Measurements from ENCODE around the gene CCR8.

The CCR8 gene

DNA sequence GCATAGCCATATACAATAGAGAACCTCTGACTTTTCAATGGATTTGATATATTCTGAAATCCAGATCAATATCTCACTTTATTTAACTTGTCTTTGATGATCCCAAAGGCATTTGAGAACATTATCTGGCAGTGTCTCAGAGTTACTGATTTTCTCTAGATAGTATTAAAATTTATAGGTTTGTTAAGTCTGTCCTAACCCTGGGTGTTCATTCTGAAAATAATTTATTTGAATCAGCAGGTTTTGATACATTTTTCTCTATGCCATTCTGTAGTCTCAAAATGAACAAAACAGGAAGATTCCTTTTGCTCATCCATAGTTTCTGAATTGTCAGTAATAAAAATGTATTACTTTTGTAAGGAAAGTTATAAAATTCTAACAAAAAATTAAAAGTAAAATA, 14.3 kb downstream of the CCR8 start:
- DNase-seq = no peak
- Histone ChIP-seq H3K4me1 (no peaks in the 10 kb centered on the region), H3K9me3 (no peaks in the 10 kb centered on the region), H3K4me3 (no peak overlapping the region), H3K27ac (no peak overlapping the region), H3K27me3 (no peaks in the 10 kb centered on the region), H3K36me3 (no peaks in the 10 kb centered on the region)
- intact Hi-C loops (cut with DNase I; ENCODE audit: low total_unique reads) = no loop called here
- TF ChIP-seq, protein P1, sequence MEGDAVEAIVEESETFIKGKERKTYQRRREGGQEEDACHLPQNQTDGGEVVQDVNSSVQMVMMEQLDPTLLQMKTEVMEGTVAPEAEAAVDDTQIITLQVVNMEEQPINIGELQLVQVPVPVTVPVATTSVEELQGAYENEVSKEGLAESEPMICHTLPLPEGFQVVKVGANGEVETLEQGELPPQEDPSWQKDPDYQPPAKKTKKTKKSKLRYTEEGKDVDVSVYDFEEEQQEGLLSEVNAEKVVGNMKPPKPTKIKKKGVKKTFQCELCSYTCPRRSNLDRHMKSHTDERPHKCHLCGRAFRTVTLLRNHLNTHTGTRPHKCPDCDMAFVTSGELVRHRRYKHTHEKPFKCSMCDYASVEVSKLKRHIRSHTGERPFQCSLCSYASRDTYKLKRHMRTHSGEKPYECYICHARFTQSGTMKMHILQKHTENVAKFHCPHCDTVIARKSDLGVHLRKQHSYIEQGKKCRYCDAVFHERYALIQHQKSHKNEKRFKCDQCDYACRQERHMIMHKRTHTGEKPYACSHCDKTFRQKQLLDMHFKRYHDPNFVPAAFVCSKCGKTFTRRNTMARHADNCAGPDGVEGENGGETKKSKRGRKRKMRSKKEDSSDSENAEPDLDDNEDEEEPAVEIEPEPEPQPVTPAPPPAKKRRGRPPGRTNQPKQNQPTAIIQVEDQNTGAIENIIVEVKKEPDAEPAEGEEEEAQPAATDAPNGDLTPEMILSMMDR (IDR thresholded peaks at IDR 0.05) = no peak

DNA sequence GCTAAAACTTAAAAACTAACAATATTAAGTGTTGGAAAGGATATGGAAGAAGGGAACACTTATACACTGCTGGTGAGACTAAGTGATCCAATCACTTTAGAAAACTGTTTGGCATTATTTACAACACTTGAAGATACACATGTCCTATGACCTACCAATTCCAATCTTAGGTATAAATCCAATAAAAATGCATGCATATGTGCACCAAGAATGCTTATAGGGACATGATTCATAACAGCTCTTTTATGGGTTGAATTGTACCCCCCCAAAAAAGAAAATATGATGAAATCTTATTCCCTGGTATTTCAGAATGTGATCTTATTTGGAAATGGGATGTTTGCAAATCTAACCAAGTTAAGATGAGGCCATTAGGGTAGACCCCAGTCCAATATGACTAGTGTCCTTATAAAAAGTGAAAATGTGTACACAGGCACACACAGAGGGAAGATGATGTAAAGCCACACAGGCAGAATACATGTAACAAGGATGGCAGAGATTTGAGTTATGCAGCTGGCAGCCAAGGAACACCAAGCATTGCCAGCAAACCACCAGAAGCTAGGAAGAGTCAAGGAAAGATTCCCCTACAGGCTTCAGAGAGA, 15.3 kb downstream of the CCR8 start:
- Histone ChIP-seq H3K27ac (no peak overlapping the region), H3K27me3 (no peaks in the 10 kb centered on the region), H3K9me3 (no peaks in the 10 kb centered on the region), H3K36me3 (no peaks in the 10 kb centered on the region), H3K4me3 (no peak overlapping the region), H3K4me1 (no peaks in the 10 kb centered on the region)
- TF ChIP-seq, protein P1 (IDR thresholded peaks at IDR 0.05) = no peak
- no peak for DNase-seq
- intact Hi-C loops (cut with DNase I; ENCODE audit: low total_unique reads) = no loop called here

DNA sequence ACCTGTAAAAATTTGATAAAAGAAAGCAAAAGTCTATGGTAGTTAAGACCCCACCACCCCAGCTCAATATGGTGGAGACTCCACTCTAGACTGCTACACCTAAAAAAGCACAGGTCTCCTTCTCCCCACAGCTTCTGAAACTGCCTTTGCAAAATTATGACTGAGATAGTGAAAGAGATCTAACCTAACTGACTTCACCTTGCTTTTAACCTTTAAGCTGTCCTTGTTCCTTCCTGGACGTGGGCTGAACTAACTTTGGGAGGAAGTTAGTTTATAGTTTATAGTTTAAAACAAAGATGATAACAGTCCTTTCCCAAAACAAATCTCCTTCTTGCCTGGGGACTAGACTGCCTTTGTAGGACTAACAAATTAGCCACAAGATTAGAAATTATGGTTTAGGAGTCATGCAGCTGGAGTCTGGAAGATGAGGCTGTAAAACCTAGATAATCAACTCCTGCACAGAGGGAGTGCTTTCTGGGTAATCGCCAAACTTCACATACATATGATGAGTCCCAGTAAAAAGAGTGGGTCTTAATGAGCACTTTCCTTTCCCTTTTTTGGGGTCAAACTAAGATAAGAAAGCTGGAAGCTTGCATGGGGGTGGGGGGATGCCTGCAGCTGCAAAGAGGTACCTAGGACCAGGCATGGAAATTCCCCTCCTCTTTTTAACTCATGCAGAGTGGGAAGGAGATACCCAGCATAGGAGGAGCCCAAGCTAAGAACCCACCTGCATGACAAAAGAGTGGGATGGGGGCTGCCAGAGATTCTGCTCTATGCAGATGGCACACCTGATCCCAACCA, 17.5 kb downstream of the CCR8 start:
- no peaks in the 10 kb centered on the region for H3K9me3 ChIP-seq
- intact Hi-C loops (cut with DNase I; ENCODE audit: low total_unique reads) = no loop called here
- DNase-seq = no peak
- H3K27ac ChIP-seq = no peak overlapping the region
- TF ChIP-seq, protein P1 (IDR thresholded peaks at IDR 0.05) = no peak
- no peaks in the 10 kb centered on the region for H3K27me3 ChIP-seq
- H3K36me3 ChIP-seq = no peaks in the 10 kb centered on the region
- H3K4me1 ChIP-seq = no peaks in the 10 kb centered on the region
- H3K4me3 ChIP-seq = no peak overlapping the region

DNA sequence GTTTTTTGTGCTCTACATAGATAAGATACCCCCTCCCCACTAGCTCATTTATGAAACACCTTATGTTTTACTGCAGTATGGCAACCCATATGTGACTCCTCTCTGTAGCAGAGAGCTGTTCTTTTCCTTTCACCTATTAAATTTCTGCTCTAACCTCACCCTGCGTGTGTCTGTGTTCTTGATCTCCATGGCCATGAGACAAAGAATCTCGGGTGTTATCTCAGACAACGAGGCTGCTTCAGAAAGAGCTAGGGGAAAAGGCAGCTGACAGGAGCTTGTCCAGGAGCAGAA, 18.0 kb downstream of the CCR8 start:
- Histone ChIP-seq H3K27ac (no peak overlapping the region), H3K27me3 (no peaks in the 10 kb centered on the region), H3K9me3 (no peaks in the 10 kb centered on the region), H3K4me1 (no peaks in the 10 kb centered on the region), H3K4me3 (no peak overlapping the region), H3K36me3 (no peaks in the 10 kb centered on the region)
- no peak for DNase-seq
- TF ChIP-seq, protein P1 (IDR thresholded peaks at IDR 0.05) = no peak
- intact Hi-C loops (cut with DNase I; ENCODE audit: low total_unique reads) = no loop called here

DNA sequence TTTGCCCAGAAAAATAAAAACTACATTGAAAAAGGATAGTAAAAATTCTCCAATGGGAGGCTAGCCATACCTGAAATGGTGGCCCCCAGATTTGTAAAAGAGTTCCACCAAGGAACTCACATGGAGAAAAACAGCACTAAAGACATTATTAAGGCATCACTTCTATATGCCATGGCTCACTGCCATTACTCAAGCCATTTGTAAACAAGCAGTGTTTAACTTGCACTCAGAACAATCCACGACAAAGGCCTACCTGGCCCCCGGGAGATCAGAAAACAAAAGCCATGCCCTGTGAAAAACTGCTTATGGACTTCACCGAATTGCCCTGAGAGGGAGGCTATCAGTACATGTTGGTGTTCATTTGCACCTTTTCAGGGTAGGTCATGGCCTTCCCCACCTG, 19.6 kb downstream of the CCR8 start:
- no peaks in the 10 kb centered on the region for H3K27me3 ChIP-seq
- intact Hi-C loops (cut with DNase I; ENCODE audit: low total_unique reads) = no loop called here
- TF ChIP-seq, protein P1 (IDR thresholded peaks at IDR 0.05) = no peak
- H3K27ac ChIP-seq = no peak overlapping the region
- DNase-seq = no peak
- H3K9me3 ChIP-seq = no peaks in the 10 kb centered on the region
- H3K4me1 ChIP-seq = no peaks in the 10 kb centered on the region
- H3K4me3 ChIP-seq = no peak overlapping the region
- no peaks in the 10 kb centered on the region for H3K36me3 ChIP-seq
